CD14-positive monocyte (primary cell): ENCODE measurements around the gene AOAH. TPM values are rescaled to one million over a fixed set of nuclear protein-coding genes. Genes with fewer than 3 reads are reported as not detected.

Experiments used
- DNase-seq, 3 donors: peaks; one replicate each; pipeline ENCODE4 v3.0.0-alpha.2; 2011 to 2022
- H2AFZ ChIP-seq: 2 replicates; pipeline ENCODE4 v1.6.0; 2012; ENCODE audit warnings: mild to moderate bottlenecking, low read depth, low read length, inconsistent platforms; ENCODE audit not compliant: insufficient read depth, poor library complexity, severe bottlenecking
- H3K27ac ChIP-seq, 2 donors: 1 replicate in 1 of 2; 2 replicates in 1 of 2; pipeline ENCODE4 v1.5.1; 2012 to 2013; ENCODE audit warnings: low read length in 2 of 2, control low read depth in 1 of 2, inconsistent platforms in 1 of 2, low read depth in 1 of 2, mild to moderate bottlenecking in 1 of 2
- H3K27me3 ChIP-seq, 2 donors: one replicate each; pipeline versions ENCODE4 v1.6.0 to v1.6.1; 2011 to 2013; ENCODE audit warnings: low read length in 2 of 2; ENCODE audit not compliant: control insufficient read depth in 2 of 2, insufficient read depth in 2 of 2
- H3K36me3 ChIP-seq, 2 donors: replicated peaks in 1 of 2; 1 replicate in 1 of 2; 2 replicates in 1 of 2; pipeline versions ENCODE4 v1.5.1 to v1.6.1; 2012 to 2013; ENCODE audit warnings: low read length in 2 of 2, control low read depth in 1 of 2, inconsistent platforms in 1 of 2, mild to moderate bottlenecking in 1 of 2; ENCODE audit not compliant: insufficient read depth in 2 of 2, control insufficient read depth in 1 of 2
- H3K4me1 ChIP-seq, 2 donors: 1 replicate in 1 of 2; 2 replicates in 1 of 2; pipeline versions ENCODE4 v1.5.1 to v1.6.1; 2012 to 2013; ENCODE audit warnings: low read length in 2 of 2, control low read depth in 1 of 2, inconsistent platforms in 1 of 2, mild to moderate bottlenecking in 1 of 2, moderate library complexity in 1 of 2; ENCODE audit not compliant: insufficient read depth in 2 of 2, control insufficient read depth in 1 of 2
- H3K4me2 ChIP-seq: replicated peaks from 2 replicates; pipeline ENCODE3; 2012; ENCODE audit warnings: low read length, moderate library complexity, mild to moderate bottlenecking; ENCODE audit not compliant: poor library complexity, severe bottlenecking; ENCODE audit errors: extremely low read depth
- H3K4me3 ChIP-seq, 3 experiments: fragments of 200-600 bp in 1 of 3; sonication (generic) in 1 of 3; replicated peaks in 1 of 3; 1 replicate in 2 of 3; 2 replicates in 1 of 3; pipeline ENCODE4 v1.5.1; 2011 to 2013; ENCODE audit warnings: low read length in 3 of 3, mild to moderate bottlenecking in 3 of 3, control low read depth in 2 of 3, low read depth in 2 of 3, inconsistent platforms in 1 of 3, moderate library complexity in 1 of 3
- H3K79me2 ChIP-seq: 2 replicates; pipeline ENCODE4 v1.6.0; 2012; ENCODE audit warnings: mild to moderate bottlenecking, control low read depth, inconsistent platforms, low read length, moderate library complexity; ENCODE audit not compliant: insufficient read depth
- H3K9ac ChIP-seq: 2 replicates; pipeline ENCODE4 v1.6.0; 2017; ENCODE audit warnings: low read length, mild to moderate bottlenecking; ENCODE audit not compliant: insufficient read depth, poor library complexity, severe bottlenecking
- H3K9me3 ChIP-seq, 2 donors: replicated peaks in 1 of 2; 1 replicate in 1 of 2; 2 replicates in 1 of 2; pipeline versions ENCODE4 v1.5.1 to v1.6.1; 2012 to 2013; ENCODE audit warnings: low read length in 2 of 2, control low read depth in 1 of 2; ENCODE audit not compliant: control insufficient read depth in 1 of 2, insufficient read depth in 1 of 2
- H4K20me1 ChIP-seq: 2 replicates; pipeline ENCODE4 v1.6.0; 2012; ENCODE audit warnings: mild to moderate bottlenecking, low read length, control low read depth, moderate library complexity; ENCODE audit not compliant: insufficient read depth
- H3K27ac Mint-ChIP-seq, 7 donors: one replicate each; pipeline ENCODE4 v1.8.0; 2020; ENCODE audit warnings: mild to moderate bottlenecking in 7 of 7, mixed read lengths in 7 of 7, moderate library complexity in 6 of 7, inconsistent platforms in 2 of 7
- H3K27me3 Mint-ChIP-seq, 3 donors: one replicate each; pipeline ENCODE4 v1.8.0; 2021 to 2022; ENCODE audit warnings: low read depth in 3 of 3, mild to moderate bottlenecking in 3 of 3, mixed read lengths in 3 of 3, moderate library complexity in 3 of 3, inconsistent platforms in 1 of 3
- H3K36me3 Mint-ChIP-seq, 2 donors: one replicate each; pipeline ENCODE4 v1.8.0; 2020; ENCODE audit warnings: mixed read lengths in 2 of 2, inconsistent platforms in 1 of 2, mild to moderate bottlenecking in 1 of 2
- H3K4me1 Mint-ChIP-seq: one replicate; pipeline ENCODE4 v1.8.0; 2020; ENCODE audit warnings: mild to moderate bottlenecking, mixed read lengths
- H3K4me3 Mint-ChIP-seq, 2 donors: one replicate each; pipeline ENCODE4 v1.8.0; 2020; ENCODE audit warnings: mild to moderate bottlenecking in 2 of 2, mixed read lengths in 2 of 2, moderate library complexity in 1 of 2
- H3K9me3 Mint-ChIP-seq, 7 donors: one replicate each; pipeline ENCODE4 v1.8.0; 2020 to 2022; ENCODE audit warnings: mixed read lengths in 7 of 7, mild to moderate bottlenecking in 6 of 7, moderate library complexity in 6 of 7, inconsistent platforms in 2 of 7
- CTCF ChIP-seq: fragments of 200-600 bp; IDR thresholded peaks from one replicate; pipeline ENCODE4 v1.8.0; 2022; ENCODE audit warnings: antibody characterized with exemption, mild to moderate bottlenecking
- whole genome bisulfite sequencing: methylation state at CpG from one replicate; pipeline ENCODE4 v1.1.5; 2013; ENCODE audit warnings: missing lambda C conversion rate; ENCODE audit not compliant: insufficient coverage; 5-methylcytosine and 5-hydroxymethylcytosine counted together
- intact Hi-C, 2 donors: fragments of 100-400 bp; cut with micrococcal nuclease; formaldehyde crosslinking; loops; one replicate each; pipeline versions ENCODE4 v1.15.0 to v1.15.1; 2023
- polyA plus RNA-seq, 3 donors: library from polyadenylated mRNA; depleted of rRNA in 1 of 3; unstranded in 2 of 3; stranded (reverse) in 1 of 3; fragments of 300-500 nt in 2 of 3; fragments of >200 nt in 1 of 3; fragmentation: Illumina TruSeq in 2 of 3; gene quantifications; 1 replicate in 2 of 3; 2 replicates in 1 of 3; pipeline ENCODE4 v1.2.3, GENCODE V29; 2012 to 2021

The AOAH gene
- polyA plus RNA-seq, 3 donors, result 305 to 467 (median 349) TPM

GRCh38 chr7:36734731-36735130 is 10.4 kb upstream of the AOAH start:
- H3K27ac Mint-ChIP-seq, result peak overlapping the region in 4 of 7 donors; percentile 95 to 100 (median 98)
- WGBS, result no CpG with 5 or more reads among the region's 3 CpGs
- H3K4me3 ChIP-seq, result no peak overlapping the region
- H3K36me3 ChIP-seq, result no peaks in the 10 kb centered on the region
- H3K27ac ChIP-seq, result peak overlapping the region in 1 of 2 donors; percentile 97
- peaks cover 72% of the 10 kb centered on the region for H3K4me1 Mint-ChIP-seq
- H3K9me3 Mint-ChIP-seq, result peaks cover 0 to 4% (median 3%) of the 10 kb centered on the region in 7 donors
- H3K9me3 ChIP-seq, result no peaks in the 10 kb centered on the region
- no peaks in the 10 kb centered on the region for H3K27me3 ChIP-seq
- no peak overlapping the region for H3K4me3 Mint-ChIP-seq
- H3K27me3 Mint-ChIP-seq, result peaks cover 0 to 1% (median 0%) of the 10 kb centered on the region in 3 donors
- no peak overlapping the region for H3K9ac ChIP-seq
- peaks cover 57 to 78% of the 10 kb centered on the region in 2 donors for H3K4me1 ChIP-seq
- H2AFZ ChIP-seq, result no peak overlapping the region
- peaks cover 4 to 5% of the 10 kb centered on the region in 2 donors for H3K36me3 Mint-ChIP-seq
- no peak overlapping the region for H3K4me2 ChIP-seq
- no peak for DNase-seq
- intact Hi-C loops, result loop anchor here (5.0 kb wide), 1 partner anchor 43 kb away; no protein-coding TSS in a partner anchor
- peaks cover 3% of the 10 kb centered on the region for H3K79me2 ChIP-seq
- H4K20me1 ChIP-seq, result no peaks in the 10 kb centered on the region
- TF ChIP-seq CTCF, result no peak

GRCh38 chr7:36733411-36733810 is 9.1 kb upstream of the AOAH start:
- peaks cover 0 to 1% (median 0%) of the 10 kb centered on the region in 3 donors for H3K27me3 Mint-ChIP-seq
- intact Hi-C loops, result no loop called here
- H2AFZ ChIP-seq, result no peak overlapping the region
- peak overlapping the region in 5 of 7 donors; percentile 4 to 77 (median 41) for H3K27ac Mint-ChIP-seq
- no peak overlapping the region for H3K4me3 Mint-ChIP-seq
- H3K4me1 ChIP-seq, result peaks cover 51 to 69% of the 10 kb centered on the region in 2 donors
- H3K27me3 ChIP-seq, result no peaks in the 10 kb centered on the region
- no peak overlapping the region for H3K4me3 ChIP-seq
- WGBS, result 80% methylated on average over 1 of the region's 3 CpGs
- peak in 1 of 3 donors; percentile 73 for DNase-seq
- H4K20me1 ChIP-seq, result no peaks in the 10 kb centered on the region
- no peak overlapping the region for H3K9ac ChIP-seq
- H3K9me3 Mint-ChIP-seq, result peaks cover 2 to 7% (median 3%) of the 10 kb centered on the region in 7 donors
- no peaks in the 10 kb centered on the region for H3K9me3 ChIP-seq
- no peak for TF ChIP-seq CTCF
- peaks cover 2 to 3% of the 10 kb centered on the region in 2 donors for H3K36me3 Mint-ChIP-seq
- H3K79me2 ChIP-seq, result peaks cover 3% of the 10 kb centered on the region
- peaks cover 60% of the 10 kb centered on the region for H3K4me1 Mint-ChIP-seq
- peak overlapping the region in 1 of 2 donors; percentile 53 for H3K27ac ChIP-seq
- H3K4me2 ChIP-seq, result no peak overlapping the region
- H3K36me3 ChIP-seq, result no peaks in the 10 kb centered on the region
